Thyroid gland (tissue), 4 donors: ENCODE data around the gene MLYCD. TPM values are rescaled to one million over a fixed set of nuclear protein-coding genes. Genes with fewer than 3 reads are reported as not detected.

Experiments used
- DNase-seq, 2 donors: peaks; one replicate each; pipeline ENCODE4 v3.0.0-alpha.2; 2019
- H3K27ac ChIP-seq, 3 donors: fragments of 200-600 bp; sonication (generic); 1 replicate in 2 of 3; 2 replicates in 1 of 3; pipeline ENCODE4 v1.5.1; 2016 to 2019; ENCODE audit warnings: mild to moderate bottlenecking in 1 of 3, moderate library complexity in 1 of 3
- H3K27me3 ChIP-seq: fragments of 200-600 bp; sonication (generic); one replicate; pipeline ENCODE4 v1.5.1; 2019
- H3K36me3 ChIP-seq, 2 donors: fragments of 200-600 bp; sonication (generic); one replicate each; pipeline ENCODE4 v1.5.1; 2016 to 2019
- H3K4me1 ChIP-seq, 2 donors: fragments of 200-600 bp; sonication (generic); one replicate each; pipeline ENCODE4 v1.5.1; 2017 to 2019
- H3K4me3 ChIP-seq, 3 donors: fragments of 200-600 bp; sonication (generic); replicated peaks in 1 of 3; 1 replicate in 2 of 3; 2 replicates in 1 of 3; pipeline ENCODE4 v1.5.1; 2016; ENCODE audit warnings: mild to moderate bottlenecking in 1 of 3
- H3K9me3 ChIP-seq: fragments of 200-600 bp; sonication (generic); one replicate; pipeline ENCODE4 v1.5.1; 2017
- CTCF ChIP-seq, 6 experiments: fragments of 200-600 bp in 3 of 6; fragments of 450-650 bp in 3 of 6; sonication (generic) in 3 of 6; IDR thresholded peaks; one replicate each; pipeline ENCODE4 v1.5.1; 2016 to 2019; ENCODE audit warnings: antibody characterized with exemption in 6 of 6, mild to moderate bottlenecking in 2 of 6, inconsistent platforms in 1 of 6, moderate library complexity in 1 of 6
- POLR2A ChIP-seq, 2 donors: fragments of 450-650 bp; IDR thresholded peaks; one replicate each; pipeline ENCODE4 v1.6.1; 2017; ENCODE audit warnings: antibody characterized with exemption in 2 of 2, mild to moderate bottlenecking in 2 of 2, moderate library complexity in 1 of 2
- WGBS, 2 donors: methylation state at CpG; one replicate each; pipeline ENCODE4 v1.1.5; 2017; 5-methylcytosine and 5-hydroxymethylcytosine counted together
- intact Hi-C: fragments of 100-400 bp; cut with DNase I; formaldehyde crosslinking; loops from one replicate; pipeline ENCODE4 v1.15.1; 2023
- total RNA-seq, 4 donors: library from RNA; depleted of rRNA; stranded (reverse); fragments of >200 nt; gene quantifications; one replicate each; pipeline ENCODE4 v1.2.3, GENCODE V29; 2016

MLYCD gene
- total RNA-seq, 4 donors from 2014 or later = 9.9 to 22.0 (median 12.0) TPM

- H3K27ac ChIP-seq = no peak overlapping the region
- TF ChIP-seq POLR2A (IDR thresholded peaks at IDR 0.05) (no peak), CTCF (IDR thresholded peaks at IDR 0.05) (no peak)
- H3K9me3 ChIP-seq = no peaks in the 10 kb centered on the region
- no peaks in the 10 kb centered on the region for H3K27me3 ChIP-seq
- WGBS, 2 donors = 67 to 74% methylated on average over 8 of the region's 8 CpGs
- no peaks in the 10 kb centered on the region for H3K4me1 ChIP-seq
- no peak overlapping the region for H3K4me3 ChIP-seq
- peak in 1 of 2 donors; percentile 11 for DNase-seq
- intact Hi-C loops = no loop called here
- no peaks in the 10 kb centered on the region for H3K36me3 ChIP-seq
These were observed 11.8 kb upstream of the MLYCD start for GRCh38 chr16:83887080-83887479.

- 67 to 71% methylated on average over 8 of the region's 8 CpGs for WGBS, 2 donors
- intact Hi-C loops = no loop called here
- Histone ChIP-seq H3K4me1 (no peaks in the 10 kb centered on the region), H3K27me3 (no peaks in the 10 kb centered on the region), H3K4me3 (no peak overlapping the region), H3K9me3 (no peaks in the 10 kb centered on the region), H3K27ac (no peak overlapping the region), H3K36me3 (no peaks in the 10 kb centered on the region)
- no peak for DNase-seq
- TF ChIP-seq CTCF (IDR thresholded peaks at IDR 0.05) = no peak
- no peak for TF ChIP-seq POLR2A (IDR thresholded peaks at IDR 0.05)
These were observed 11.4 kb upstream of the MLYCD start for GRCh38 chr16:83887564-83887963.

GRCh38 chr16:83888672-83889044 lies 10.3 kb upstream of the MLYCD start:
- 75 to 77% methylated on average over 4 of the region's 4 CpGs for WGBS, 2 donors
- intact Hi-C loops = no loop called here
- no peaks in the 10 kb centered on the region for H3K4me1 ChIP-seq

GRCh38 chr16:83890359-83890758 lies 8.6 kb upstream of the MLYCD start:
- no peaks in the 10 kb centered on the region for H3K4me1 ChIP-seq
- H3K27ac ChIP-seq = no peak overlapping the region
- no peak for DNase-seq
- H3K9me3 ChIP-seq = no peaks in the 10 kb centered on the region
- TF ChIP-seq POLR2A (IDR thresholded peaks at IDR 0.05) (no peak), CTCF (IDR thresholded peaks at IDR 0.05) (no peak)
- H3K36me3 ChIP-seq = no peaks in the 10 kb centered on the region
- intact Hi-C loops = no loop called here
- 94 to 96% methylated on average over 5 of the region's 5 CpGs for WGBS, 2 donors
- H3K27me3 ChIP-seq = no peaks in the 10 kb centered on the region
- H3K4me3 ChIP-seq = no peak overlapping the region

More at GRCh38 chr16:83888672-83889044, 10.3 kb upstream of the MLYCD start:
- Histone ChIP-seq H3K4me3 (no peak overlapping the region), H3K9me3 (no peaks in the 10 kb centered on the region), H3K27ac (no peak overlapping the region), H3K36me3 (no peaks in the 10 kb centered on the region), H3K27me3 (no peaks in the 10 kb centered on the region)
- TF ChIP-seq CTCF (IDR thresholded peaks at IDR 0.05) (no peak), POLR2A (IDR thresholded peaks at IDR 0.05) (no peak)
- DNase-seq = no peak

- no peak for TF ChIP-seq CTCF (IDR thresholded peaks at IDR 0.05)
- no peak for TF ChIP-seq POLR2A (IDR thresholded peaks at IDR 0.05)
- intact Hi-C loops = no loop called here
- Histone ChIP-seq H3K27me3 (no peaks in the 10 kb centered on the region), H3K4me1 (no peaks in the 10 kb centered on the region), H3K4me3 (no peak overlapping the region), H3K36me3 (no peaks in the 10 kb centered on the region), H3K27ac (no peak overlapping the region), H3K9me3 (no peaks in the 10 kb centered on the region)
- 88% methylated on average over 3 of the region's 3 CpGs for WGBS, 2 donors
- no peak for DNase-seq
These were observed 7.2 kb upstream of the MLYCD start for GRCh38 chr16:83891742-83892141.
